ENCODE results near the gene TMEM117. TPM values are rescaled to one million over a fixed set of nuclear protein-coding genes. Genes with fewer than 3 reads are reported as not detected.

The TMEM117 gene
- total RNA-seq, 1 donor from 2014 or later = 35.3 TPM

- TF ChIP-seq CTCF (IDR thresholded peaks at IDR 0.05; ENCODE audit: unreplicated experiment) = no peak
- Mint-ChIP-seq H3K4me1 (no peaks in the 10 kb centered on the region), H3K27ac (no peak overlapping the region), H3K9me3 (peaks cover 9% of the 10 kb centered on the region), H3K36me3 (no peaks in the 10 kb centered on the region), H3K4me3 (no peak overlapping the region), H3K27me3 (ENCODE audit: low read depth) (no peaks in the 10 kb centered on the region)
- no peak for DNase-seq (ENCODE audit: low spot score in 2 of 2, unreplicated experiment in 2 of 2)
Observed at GRCh38 chr12:44397631-44398030, 561.8 kb downstream of the TMEM117 start.

DNA sequence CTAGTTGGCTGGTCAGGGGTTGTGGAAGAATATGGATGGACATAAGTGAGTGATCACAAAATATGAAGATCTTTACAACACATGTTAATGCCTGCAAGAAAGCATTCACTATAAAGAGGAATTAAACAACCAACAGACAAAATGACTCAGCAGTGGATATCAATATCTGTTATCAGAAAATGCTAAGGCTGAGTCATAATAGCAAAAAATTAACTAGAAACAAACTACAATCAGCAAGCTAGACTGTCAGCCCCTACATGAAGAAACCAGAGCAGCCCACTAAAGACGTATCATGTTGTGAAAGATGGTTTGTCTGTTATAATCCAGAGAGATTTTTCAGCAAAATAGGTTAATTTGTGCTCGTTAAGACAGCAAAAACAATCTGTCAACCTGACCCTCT is 567.3 kb downstream of the TMEM117 start:
- Mint-ChIP-seq H3K36me3 (no peaks in the 10 kb centered on the region), H3K27ac (no peak overlapping the region)

DNA sequence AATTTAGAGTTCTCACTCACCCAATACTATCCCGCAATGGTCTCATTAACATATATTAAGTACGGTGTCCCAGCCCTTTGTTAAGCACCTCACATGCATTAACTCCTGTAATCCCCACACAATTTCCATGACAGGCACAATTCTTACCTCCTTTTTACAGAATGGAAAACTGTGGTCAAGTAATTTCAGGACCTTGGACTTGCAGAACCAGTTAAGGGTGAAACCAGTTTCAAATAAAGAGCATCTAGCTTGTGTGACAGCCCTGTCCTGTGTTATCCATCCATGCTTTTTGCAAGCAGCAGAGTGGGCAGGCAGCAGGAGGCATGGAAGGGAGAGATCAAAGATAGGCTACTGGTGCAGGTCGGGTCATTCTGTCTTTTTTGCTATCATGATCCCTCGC is 569.4 kb downstream of the TMEM117 start:
- H3K27ac Mint-ChIP-seq = no peak overlapping the region
- peaks cover 39% of the 10 kb centered on the region for H3K27me3 Mint-ChIP-seq (ENCODE audit: low read depth)
- H3K9me3 Mint-ChIP-seq = peaks cover 15% of the 10 kb centered on the region
- no peaks in the 10 kb centered on the region for H3K36me3 Mint-ChIP-seq
- TF ChIP-seq CTCF (IDR thresholded peaks at IDR 0.05; ENCODE audit: unreplicated experiment) = no peak
- no peaks in the 10 kb centered on the region for H3K4me1 Mint-ChIP-seq
- DNase-seq (ENCODE audit: low spot score in 2 of 2, unreplicated experiment in 2 of 2) = no peak
- no peak overlapping the region for H3K4me3 Mint-ChIP-seq

More for the DNA sequence above, 567.3 kb downstream of the TMEM117 start:
- Mint-ChIP-seq H3K27me3 (ENCODE audit: low read depth) (peaks cover 34% of the 10 kb centered on the region), H3K4me3 (no peak overlapping the region), H3K9me3 (peaks cover 9% of the 10 kb centered on the region), H3K4me1 (no peaks in the 10 kb centered on the region)
- DNase-seq (ENCODE audit: low spot score in 2 of 2, unreplicated experiment in 2 of 2) = no peak
- no peak for TF ChIP-seq CTCF (IDR thresholded peaks at IDR 0.05; ENCODE audit: unreplicated experiment)

- no peak overlapping the region for H3K27ac Mint-ChIP-seq
Observed at GRCh38 chr12:44422559-44422958, 586.7 kb downstream of the TMEM117 start.

DNA sequence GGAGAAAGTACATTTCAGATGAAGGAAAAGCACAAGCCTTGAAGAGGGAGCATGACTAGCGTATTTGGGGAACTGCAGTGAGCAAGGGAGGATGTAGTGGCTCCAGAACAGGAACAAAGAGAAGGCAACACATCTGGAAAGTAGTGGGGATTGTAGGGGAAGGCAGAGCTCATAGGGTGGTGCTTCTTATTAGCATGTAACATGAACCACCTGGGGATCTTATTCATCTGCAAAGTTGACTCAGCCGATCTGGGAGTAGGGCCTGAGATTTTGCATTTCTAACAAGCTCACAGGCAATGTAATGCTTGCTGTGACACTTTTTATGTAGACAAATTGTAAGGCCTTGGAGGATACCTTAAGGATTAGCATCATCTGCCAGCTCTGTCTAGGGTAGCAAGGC is 592.9 kb downstream of the TMEM117 start:
- H3K9me3 Mint-ChIP-seq = peaks cover 4% of the 10 kb centered on the region
- no peaks in the 10 kb centered on the region for H3K36me3 Mint-ChIP-seq
- no peak for DNase-seq (ENCODE audit: low spot score in 2 of 2, unreplicated experiment in 2 of 2)
- no peak overlapping the region for H3K27ac Mint-ChIP-seq
- H3K4me3 Mint-ChIP-seq = no peak overlapping the region
- peaks cover 11% of the 10 kb centered on the region for H3K4me1 Mint-ChIP-seq
- H3K27me3 Mint-ChIP-seq (ENCODE audit: low read depth) = peaks cover 11% of the 10 kb centered on the region
- no peak for TF ChIP-seq CTCF (IDR thresholded peaks at IDR 0.05; ENCODE audit: unreplicated experiment)

More at GRCh38 chr12:44422559-44422958, 586.7 kb downstream of the TMEM117 start:
- TF ChIP-seq CTCF (IDR thresholded peaks at IDR 0.05; ENCODE audit: unreplicated experiment) = no peak
- H3K4me3 Mint-ChIP-seq = no peak overlapping the region
- no peak for DNase-seq (ENCODE audit: low spot score in 2 of 2, unreplicated experiment in 2 of 2)
- peaks cover 17% of the 10 kb centered on the region for H3K9me3 Mint-ChIP-seq
- H3K27me3 Mint-ChIP-seq (ENCODE audit: low read depth) = peaks cover 6% of the 10 kb centered on the region
- H3K36me3 Mint-ChIP-seq = no peaks in the 10 kb centered on the region
- no peaks in the 10 kb centered on the region for H3K4me1 Mint-ChIP-seq
